GM06990 (cell line): Measurements from ENCODE around the gene MED12L.

Source experiments
- DNase-seq: peaks from one replicate; pipeline ENCODE4 v3.0.0-alpha.2; 2011; ENCODE audit not compliant: insufficient read length; ENCODE audit errors: extremely low read depth
- H3K27me3 ChIP-seq: replicated peaks from 2 replicates; pipeline ENCODE4 v1.6.0; 2011; ENCODE audit warnings: low read length; ENCODE audit not compliant: control insufficient read depth, insufficient read depth
- H3K36me3 ChIP-seq: 2 replicates; pipeline ENCODE4 v1.5.1; 2011; ENCODE audit warnings: low read length; ENCODE audit not compliant: control insufficient read depth, insufficient read depth
- H3K4me3 ChIP-seq: replicated peaks from 2 replicates; pipeline ENCODE4 v1.5.1; 2011; ENCODE audit warnings: low read depth, mild to moderate bottlenecking, control low read depth, low read length
- TF ChIP-seq, protein P1 (sequence below): IDR thresholded peaks from 2 replicates; pipeline ENCODE4 v1.5.1; 2011; ENCODE audit warnings: low read length, control low read depth, mild to moderate bottlenecking, inconsistent platforms; ENCODE audit not compliant: insufficient read depth, poor library complexity, severe bottlenecking

Gene MED12L

DNA sequence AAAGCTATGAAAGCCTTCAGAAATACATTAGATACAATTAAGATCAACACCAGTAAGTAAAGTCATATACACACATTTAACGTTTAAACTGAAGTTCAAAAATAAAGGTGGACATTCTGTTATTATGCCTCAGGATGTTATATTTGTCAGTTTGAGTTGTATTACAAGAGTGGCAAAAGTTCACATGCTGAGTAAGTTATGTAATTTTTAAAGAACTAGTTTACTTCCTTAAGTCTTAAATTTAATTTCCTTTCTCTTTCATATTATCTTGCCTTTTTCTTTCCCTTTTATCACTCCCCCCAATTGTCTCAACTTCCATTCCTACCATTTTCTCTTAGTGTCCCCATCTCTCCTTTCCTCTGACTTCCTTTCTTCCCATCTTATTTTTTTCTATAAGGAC is 236.1 kb downstream of the MED12L start:
- TF ChIP-seq, protein P1, sequence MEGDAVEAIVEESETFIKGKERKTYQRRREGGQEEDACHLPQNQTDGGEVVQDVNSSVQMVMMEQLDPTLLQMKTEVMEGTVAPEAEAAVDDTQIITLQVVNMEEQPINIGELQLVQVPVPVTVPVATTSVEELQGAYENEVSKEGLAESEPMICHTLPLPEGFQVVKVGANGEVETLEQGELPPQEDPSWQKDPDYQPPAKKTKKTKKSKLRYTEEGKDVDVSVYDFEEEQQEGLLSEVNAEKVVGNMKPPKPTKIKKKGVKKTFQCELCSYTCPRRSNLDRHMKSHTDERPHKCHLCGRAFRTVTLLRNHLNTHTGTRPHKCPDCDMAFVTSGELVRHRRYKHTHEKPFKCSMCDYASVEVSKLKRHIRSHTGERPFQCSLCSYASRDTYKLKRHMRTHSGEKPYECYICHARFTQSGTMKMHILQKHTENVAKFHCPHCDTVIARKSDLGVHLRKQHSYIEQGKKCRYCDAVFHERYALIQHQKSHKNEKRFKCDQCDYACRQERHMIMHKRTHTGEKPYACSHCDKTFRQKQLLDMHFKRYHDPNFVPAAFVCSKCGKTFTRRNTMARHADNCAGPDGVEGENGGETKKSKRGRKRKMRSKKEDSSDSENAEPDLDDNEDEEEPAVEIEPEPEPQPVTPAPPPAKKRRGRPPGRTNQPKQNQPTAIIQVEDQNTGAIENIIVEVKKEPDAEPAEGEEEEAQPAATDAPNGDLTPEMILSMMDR, result no peak
- Histone ChIP-seq H3K4me3 (no peak overlapping the region), H3K27me3 (no peaks in the 10 kb centered on the region; the same call in 1 of the 2 replicates), H3K36me3 (no peaks in the 10 kb centered on the region)
- DNase-seq, result no peak

DNA sequence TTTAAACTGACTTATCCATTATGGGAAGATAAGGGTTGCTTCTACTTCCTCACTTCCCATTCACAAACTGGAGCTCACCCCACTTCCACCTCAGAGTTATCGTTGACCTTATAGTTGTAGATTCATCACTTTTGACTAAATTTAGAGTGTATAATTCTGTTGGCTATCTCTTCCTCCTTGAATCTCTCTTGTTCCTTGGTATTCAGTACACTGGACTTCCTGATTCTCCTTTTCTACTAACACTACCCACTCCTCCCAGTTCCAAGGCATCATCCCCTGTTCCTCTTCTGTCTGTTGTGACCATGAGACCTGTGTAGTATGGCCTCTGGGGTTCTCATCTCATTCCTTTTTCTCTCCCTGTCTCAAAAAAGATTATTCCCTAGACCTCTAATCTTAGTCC is 237.0 kb downstream of the MED12L start:
- Histone ChIP-seq H3K27me3 (no peaks in the 10 kb centered on the region; the same call in 1 of the 2 replicates), H3K36me3 (no peaks in the 10 kb centered on the region), H3K4me3 (no peak overlapping the region)
- TF ChIP-seq, protein P1, result no peak
- no peak for DNase-seq

DNA sequence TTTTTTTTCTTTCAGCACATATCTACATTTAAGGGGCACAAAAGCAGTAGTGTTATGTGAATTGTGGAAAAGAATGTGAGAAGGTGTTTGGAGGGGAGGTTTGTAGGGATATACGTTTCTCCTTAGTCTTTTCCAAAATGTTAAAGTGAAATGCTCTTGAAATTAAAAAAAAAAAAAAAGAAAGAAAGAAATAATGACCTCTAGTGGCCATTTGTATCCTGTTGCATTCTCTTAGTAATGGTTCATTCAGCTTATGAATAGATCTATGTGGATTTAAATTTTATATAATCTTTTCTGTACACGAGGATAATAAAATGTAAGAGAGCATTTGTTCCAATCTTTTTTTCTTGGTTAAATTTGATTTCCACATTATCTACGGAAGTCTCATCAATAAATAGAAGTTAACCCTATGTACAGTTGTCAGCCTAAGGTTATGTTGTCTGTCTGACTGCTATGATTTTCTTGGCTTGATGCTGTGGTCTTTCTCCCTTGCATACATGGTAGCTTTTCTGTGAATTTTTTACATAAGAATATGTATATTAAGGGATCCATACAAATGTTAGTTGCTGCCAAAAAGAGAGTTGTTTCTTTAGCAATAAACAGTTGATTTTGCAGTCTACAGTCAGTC is 242.2 kb downstream of the MED12L start:
- H3K27me3 ChIP-seq, result no peaks in the 10 kb centered on the region; the same call in 1 of the 2 replicates
- H3K36me3 ChIP-seq, result no peaks in the 10 kb centered on the region
- DNase-seq, result no peak
- no peak overlapping the region for H3K4me3 ChIP-seq
- TF ChIP-seq, protein P1, result peak; percentile 49

DNA sequence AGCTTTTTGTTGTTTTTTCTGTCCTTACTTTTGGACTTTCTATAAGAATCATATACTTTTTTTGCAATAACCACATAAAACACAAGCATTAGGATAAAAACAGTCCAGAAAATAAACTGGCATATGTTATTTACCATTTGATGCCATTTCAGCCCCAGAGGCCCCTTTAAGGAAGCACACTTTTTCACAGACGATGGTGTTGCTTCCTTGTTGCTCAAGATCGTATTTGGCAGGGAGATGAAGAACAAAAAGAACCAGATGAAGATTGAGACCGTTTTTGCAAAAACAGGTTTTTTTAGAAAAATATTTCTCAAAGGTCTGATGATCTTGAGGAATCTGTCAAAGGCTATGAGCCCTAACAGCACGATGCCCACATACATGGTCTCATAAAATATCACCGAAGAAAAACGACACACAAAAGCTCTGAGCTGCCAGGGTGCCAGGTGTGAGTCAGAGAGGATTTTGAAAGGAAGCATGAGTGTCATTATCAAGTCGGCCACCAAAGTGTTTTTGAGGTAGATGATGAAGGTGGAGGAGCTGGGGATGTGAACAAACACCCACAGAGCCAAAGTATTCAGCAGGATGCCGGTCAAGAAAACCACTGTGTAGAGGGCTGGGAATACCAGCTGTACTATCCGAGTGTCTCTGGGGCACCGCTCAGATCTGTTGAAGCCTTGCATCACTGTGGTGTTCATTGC is 243.0 kb downstream of the MED12L start:
- H3K27me3 ChIP-seq, result no peaks in the 10 kb centered on the region
- no peaks in the 10 kb centered on the region for H3K36me3 ChIP-seq
- no peak for DNase-seq
- TF ChIP-seq, protein P1, result no peak
- no peak overlapping the region for H3K4me3 ChIP-seq

DNA sequence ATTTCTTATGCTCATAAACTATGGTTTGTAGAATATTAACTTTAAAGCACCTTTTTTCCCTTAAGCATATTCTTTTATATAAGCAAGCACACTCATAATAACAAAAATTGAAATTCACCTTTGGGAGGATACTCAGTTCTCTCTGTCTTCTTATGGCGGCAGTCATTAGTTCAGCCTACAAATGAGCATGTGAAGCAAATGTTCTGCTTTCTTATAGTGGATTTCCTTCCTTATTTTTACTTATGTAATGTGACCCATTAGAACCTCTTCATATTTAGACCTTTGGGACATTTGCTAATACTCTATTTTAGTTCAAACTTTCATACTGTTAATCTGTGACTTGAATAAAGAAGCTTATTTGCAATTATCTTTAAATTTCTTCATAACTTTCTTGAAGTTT is 243.9 kb downstream of the MED12L start, which contains the start of gene P2RY13:
Gene P2RY13 (minus strand): TSS at position 187 of the 400 bp plus-strand sequence. CDS start 21 bp downstream, at position 166.
- Histone ChIP-seq H3K4me3 (no peak within 1 kb of the TSS), H3K36me3 (no peaks in the 10 kb centered on the region), H3K27me3 (no peaks in the 10 kb centered on the region)
- TF ChIP-seq, protein P1, result no peak
- DNase-seq, result no peak

DNA sequence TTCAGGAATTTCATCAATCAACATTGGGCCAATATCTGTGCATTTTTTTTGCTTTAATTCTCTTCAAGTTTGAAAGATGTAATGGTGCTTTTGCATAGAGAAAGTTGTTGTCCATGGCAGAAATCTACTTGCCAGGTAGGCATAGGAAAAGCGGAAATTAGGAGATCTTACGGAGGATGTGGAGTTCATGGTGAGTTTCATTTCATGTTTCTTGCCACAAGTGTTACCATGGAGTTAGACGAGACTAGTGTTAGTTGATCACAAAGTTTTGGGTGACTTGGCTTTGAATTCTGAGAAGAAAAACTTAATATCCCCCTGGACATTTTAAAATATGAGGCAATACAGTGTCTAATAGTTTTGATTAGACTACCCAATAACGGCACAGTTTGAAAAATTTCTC is 244.9 kb downstream of the MED12L start:
- H3K27me3 ChIP-seq, result no peaks in the 10 kb centered on the region
- no peaks in the 10 kb centered on the region for H3K36me3 ChIP-seq
- TF ChIP-seq, protein P1, result no peak
- no peak for DNase-seq
- H3K4me3 ChIP-seq, result no peak overlapping the region
